HG02678 (cell line): Measurements from ENCODE around the gene URB1.
"Not testable (repeated sequence)": the region's sequence is repeated elsewhere in the genome, so short reads cannot be mapped to it uniquely, and the experiment has no call there.

ENCODE experiments used
- ATAC-seq: cut with Tn5 transposase; IDR thresholded peaks from one replicate; pipeline ENCODE4 v1.9.1; 2021; ENCODE audit warnings: mild to moderate bottlenecking, moderate library complexity; ENCODE audit not compliant: unreplicated experiment

URB1 gene

GRCh38 chr21:32320059-32320458 lies 72.8 kb downstream of the URB1 start:
- no peak for ATAC-seq

- ATAC-seq = no peak
These were observed 73.8 kb downstream of the URB1 start for GRCh38 chr21:32319012-32319411.

GRCh38 chr21:32317726-32318125 lies 75.1 kb downstream of the URB1 start:
- no peak for ATAC-seq

- no peak for ATAC-seq
These were observed 76.2 kb downstream of the URB1 start for GRCh38 chr21:32316361-32317215.

GRCh38 chr21:32315511-32316281 lies 77.1 kb downstream of the URB1 start:
- ATAC-seq = no peak

GRCh38 chr21:32314806-32315205 lies 78.0 kb downstream of the URB1 start:
- ATAC-seq = no peak

GRCh38 chr21:32312976-32313375 lies 79.8 kb downstream of the URB1 start:
- no peak for ATAC-seq

GRCh38 chr21:32312326-32312725 lies 80.5 kb downstream of the URB1 start:
- ATAC-seq = no peak

- ATAC-seq = no peak
These were observed 81.2 kb downstream of the URB1 start for GRCh38 chr21:32311621-32312020.

- not testable (repeated sequence) for ATAC-seq
These were observed 81.8 kb downstream of the URB1 start for GRCh38 chr21:32310976-32311375.

GRCh38 chr21:32309906-32310460 lies 82.8 kb downstream of the URB1 start:
- no peak for ATAC-seq

- no peak for ATAC-seq
These were observed 84.1 kb downstream of the URB1 start for GRCh38 chr21:32308696-32309095.

- ATAC-seq = no peak
These were observed 85.1 kb downstream of the URB1 start for GRCh38 chr21:32307706-32308105.

GRCh38 chr21:32306021-32306780 lies 86.6 kb downstream of the URB1 start:
- no peak for ATAC-seq

GRCh38 chr21:32304998-32305397 lies 87.8 kb downstream of the URB1 start:
- ATAC-seq = no peak

GRCh38 chr21:32303385-32303784 lies 89.4 kb downstream of the URB1 start:
- no peak for ATAC-seq

- ATAC-seq = no peak
These were observed 90.3 kb downstream of the URB1 start for GRCh38 chr21:32302560-32302959.

- ATAC-seq = no peak
These were observed 91.2 kb downstream of the URB1 start for GRCh38 chr21:32301596-32301995.

- no peak for ATAC-seq
These were observed 92.6 kb downstream of the URB1 start for GRCh38 chr21:32300117-32300681.

- ATAC-seq = no peak
These were observed 93.1 kb downstream of the URB1 start for GRCh38 chr21:32299695-32300094.

- no peak for ATAC-seq
These were observed 94.1 kb downstream of the URB1 start, which contains the start of gene MRAP for GRCh38 chr21:32298658-32299081. Gene MRAP (plus strand): TSS chr21:32298855. CDS start chr21:32298972, 117 bp downstream.
